K562 (cell line): Measurements from ENCODE around the gene C2orf42. TPM values are rescaled to one million over a fixed set of nuclear protein-coding genes. Genes with fewer than 3 reads are reported as not detected.
A peak's percentile ranks its signal among the peaks of the same experiment; 100 is the strongest.

Experiments
- BACH1 ChIP-seq: fragments of 200-800 bp; sonication (Bioruptor generic); IDR thresholded peaks from 2 replicates; pipeline ENCODE4 v1.6.1; 2016; ENCODE audit warnings: missing genetic modification characterization, missing compliant biosample characterization
- BDP1 ChIP-seq: IDR thresholded peaks from 3 replicates; pipeline ENCODE4 v1.6.1; 2011; ENCODE audit not compliant: insufficient read length, insufficient read depth
- HDAC2 ChIP-seq: fragments of 450-650 bp; IDR thresholded peaks from 2 replicates; pipeline ENCODE4 v1.6.1; 2016; ENCODE audit warnings: mild to moderate bottlenecking
- KDM2B ChIP-seq: fragments of 250-450 bp; sonication (Bioruptor Pico); IDR thresholded peaks from 2 replicates; pipeline ENCODE4 v1.8.0; 2021; ENCODE audit warnings: mild to moderate bottlenecking, moderate library complexity
- NBN ChIP-seq: fragments of 450-650 bp; IDR thresholded peaks from 2 replicates; pipeline ENCODE4 v1.6.1; 2016; ENCODE audit warnings: low read depth, mild to moderate bottlenecking
- NCOA2 ChIP-seq, 2 experiments: fragments of 450-650 bp; IDR thresholded peaks; 2 replicates each; pipeline ENCODE4 v1.6.1; 2018; ENCODE audit warnings: mild to moderate bottlenecking in 2 of 2, moderate library complexity in 1 of 2; ENCODE audit not compliant: partially characterized antibody in 2 of 2
- NCOR1 ChIP-seq: fragments of 450-650 bp; IDR thresholded peaks from 2 replicates; pipeline ENCODE4 v1.6.1; 2016; ENCODE audit warnings: mild to moderate bottlenecking, moderate library complexity
- OTX1 ChIP-seq: fragments of 450-650 bp; formaldehyde crosslinking; IDR thresholded peaks from 2 replicates; pipeline ENCODE4 v1.4.0; 2022; ENCODE audit warnings: mild to moderate bottlenecking
- RAD21 ChIP-seq, 2 experiments: fragments of 250-450 bp in 1 of 2; fragments of 450-650 bp in 1 of 2; sonication (Bioruptor Pico) in 1 of 2; formaldehyde crosslinking in 1 of 2; IDR thresholded peaks in 1 of 2; conservative IDR thresholded peaks in 1 of 2; 2 replicates each; pipeline versions ENCODE4 v1.4.0 to v1.8.0; 2020 to 2022; ENCODE audit warnings: mild to moderate bottlenecking in 2 of 2, moderate library complexity in 1 of 2
- TOE1 ChIP-seq, 2 experiments: fragments of 450-650 bp in 1 of 2; sonication (generic) in 1 of 2; formaldehyde crosslinking in 1 of 2; IDR thresholded peaks; 2 replicates each; pipeline versions ENCODE4 v1.7.1 to v1.8.0; 2016 to 2022; ENCODE audit warnings: borderline replicate concordance in 2 of 2, mild to moderate bottlenecking in 2 of 2, antibody characterized with exemption in 1 of 2, inconsistent platforms in 1 of 2, low read depth in 1 of 2, missing genetic modification reagents in 1 of 2, moderate library complexity in 1 of 2
- ZFP1 ChIP-seq: fragments of 450-650 bp; formaldehyde crosslinking; IDR thresholded peaks from 2 replicates; pipeline ENCODE4 v1.4.0; 2020; ENCODE audit warnings: mild to moderate bottlenecking, mixed read lengths
- ZNF436 ChIP-seq: fragments of 250-450, 450-650 bp; sonication (Bioruptor Pico); formaldehyde crosslinking; IDR thresholded peaks from 2 replicates; pipeline ENCODE4 v1.7.0; 2020; ENCODE audit warnings: mild to moderate bottlenecking
- polyA plus RNA-seq, 8 experiments: library from polyadenylated mRNA; depleted of rRNA in 4 of 8; stranded (reverse) in 5 of 8; unstranded in 3 of 8; fragments of >200 nt; fragmentation: Nextera tagmentation in 2 of 8; fragmentation: Illumina TruSeq in 1 of 8; extraction: Ambion mirVana in 2 of 8; extraction: Trizol in 1 of 8; gene quantifications; 2 replicates each; pipeline versions ENCODE4 v1.2.1 to v1.2.3, GENCODE V29; 2011 to 2014; ENCODE audit warnings: inconsistent platforms in 1 of 8, missing spikeins in 1 of 8
- total RNA-seq, 7 experiments: library from RNA; depleted of rRNA in 6 of 7; stranded (reverse); fragments of >200 nt in 6 of 7; fragmentation: Illumina TruSeq in 2 of 7; extraction: Trizol in 2 of 7; gene quantifications; 2 replicates each; pipeline versions ENCODE4 v1.2.1 to v1.2.3, GENCODE V29; 2011 to 2021; ENCODE audit warnings: low replicate concordance in 1 of 7
- TF ChIP-seq, protein P1 (sequence below): fragments of 250-450 bp; sonication (Bioruptor Pico); IDR thresholded peaks from 2 replicates; pipeline ENCODE4 v1.4.0; 2020; ENCODE audit warnings: mild to moderate bottlenecking, moderate library complexity
- TF ChIP-seq, protein P2 (sequence below): sonication (generic); formaldehyde crosslinking; IDR thresholded peaks from 2 replicates; pipeline ENCODE4 v1.8.0; 2023; ENCODE audit warnings: missing genetic modification reagents, mild to moderate bottlenecking, borderline replicate concordance
- TF ChIP-seq, protein P3 (sequence below), 2 experiments: fragments of 450-650 bp in 1 of 2; sonication (generic) in 1 of 2; formaldehyde crosslinking; conservative IDR thresholded peaks; 2 replicates each; pipeline versions ENCODE4 v1.4.0 to v1.8.1; 2020 to 2022; ENCODE audit warnings: mild to moderate bottlenecking in 1 of 2, missing genetic modification reagents in 1 of 2
- TF ChIP-seq, protein P4 (sequence below): fragments of 450-650 bp; IDR thresholded peaks from 2 replicates; pipeline ENCODE4 v1.6.1; 2016; ENCODE audit warnings: borderline replicate concordance

The C2orf42 gene
- total and polyA plus RNA-seq, 9 of the 15 experiments (the other 6 are each of a cell fraction or from before 2014, with no cell fraction given): 4.6 to 10.9 (median 7.5) TPM

DNA sequence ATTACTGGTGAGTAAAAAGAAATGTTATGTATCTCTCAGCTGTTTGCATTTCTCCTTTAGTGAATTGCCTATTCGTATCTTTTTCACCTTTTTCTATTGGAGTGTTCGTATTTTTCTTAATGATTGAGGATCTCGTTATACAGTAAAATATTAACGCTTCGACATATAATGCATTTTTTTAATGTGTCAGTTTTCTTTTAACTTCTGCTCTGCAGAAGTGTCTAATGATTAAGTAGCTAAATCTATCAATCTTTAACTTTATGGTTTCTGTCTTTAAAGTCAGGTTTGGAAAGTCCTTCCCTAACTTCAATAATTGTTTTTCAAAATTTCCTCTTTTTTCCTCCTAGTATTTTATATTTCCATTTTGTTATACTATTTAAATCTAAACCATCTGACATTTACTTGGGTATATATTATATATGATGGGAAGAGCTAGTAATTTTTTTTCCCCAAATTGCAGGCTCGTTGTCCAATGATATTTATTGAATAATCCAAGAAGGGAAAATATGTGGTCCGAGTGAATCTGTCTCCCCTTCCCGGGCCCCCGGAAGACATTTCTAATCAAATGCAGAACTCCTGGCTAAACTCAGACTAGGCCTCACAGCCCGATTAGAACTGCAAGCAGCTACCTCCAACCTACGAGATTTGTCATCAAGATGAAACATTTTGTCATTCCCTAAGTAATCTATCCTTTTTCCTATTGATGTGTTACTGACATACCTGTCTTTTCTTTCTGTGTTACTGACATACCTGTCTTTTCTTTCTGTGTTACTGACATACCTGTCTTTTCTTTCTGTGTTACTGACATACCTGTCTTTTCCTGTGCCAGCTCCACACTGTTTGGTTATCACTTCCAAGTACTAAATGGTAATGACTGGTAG, 86.3 kb downstream of the C2orf42 start (continued):
- TF ChIP-seq, protein P1, sequence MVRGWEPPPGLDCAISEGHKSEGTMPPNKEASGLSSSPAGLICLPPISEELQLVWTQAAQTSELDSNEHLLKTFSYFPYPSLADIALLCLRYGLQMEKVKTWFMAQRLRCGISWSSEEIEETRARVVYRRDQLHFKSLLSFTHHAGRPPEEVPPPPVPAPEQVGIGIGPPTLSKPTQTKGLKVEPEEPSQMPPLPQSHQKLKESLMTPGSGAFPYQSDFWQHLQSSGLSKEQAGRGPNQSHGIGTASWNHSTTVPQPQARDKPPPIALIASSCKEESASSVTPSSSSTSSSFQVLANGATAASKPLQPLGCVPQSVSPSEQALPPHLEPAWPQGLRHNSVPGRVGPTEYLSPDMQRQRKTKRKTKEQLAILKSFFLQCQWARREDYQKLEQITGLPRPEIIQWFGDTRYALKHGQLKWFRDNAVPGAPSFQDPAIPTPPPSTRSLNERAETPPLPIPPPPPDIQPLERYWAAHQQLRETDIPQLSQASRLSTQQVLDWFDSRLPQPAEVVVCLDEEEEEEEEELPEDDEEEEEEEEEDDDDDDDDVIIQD (CRISPR knock-in tag): no peak
- TF ChIP-seq, protein P2, sequence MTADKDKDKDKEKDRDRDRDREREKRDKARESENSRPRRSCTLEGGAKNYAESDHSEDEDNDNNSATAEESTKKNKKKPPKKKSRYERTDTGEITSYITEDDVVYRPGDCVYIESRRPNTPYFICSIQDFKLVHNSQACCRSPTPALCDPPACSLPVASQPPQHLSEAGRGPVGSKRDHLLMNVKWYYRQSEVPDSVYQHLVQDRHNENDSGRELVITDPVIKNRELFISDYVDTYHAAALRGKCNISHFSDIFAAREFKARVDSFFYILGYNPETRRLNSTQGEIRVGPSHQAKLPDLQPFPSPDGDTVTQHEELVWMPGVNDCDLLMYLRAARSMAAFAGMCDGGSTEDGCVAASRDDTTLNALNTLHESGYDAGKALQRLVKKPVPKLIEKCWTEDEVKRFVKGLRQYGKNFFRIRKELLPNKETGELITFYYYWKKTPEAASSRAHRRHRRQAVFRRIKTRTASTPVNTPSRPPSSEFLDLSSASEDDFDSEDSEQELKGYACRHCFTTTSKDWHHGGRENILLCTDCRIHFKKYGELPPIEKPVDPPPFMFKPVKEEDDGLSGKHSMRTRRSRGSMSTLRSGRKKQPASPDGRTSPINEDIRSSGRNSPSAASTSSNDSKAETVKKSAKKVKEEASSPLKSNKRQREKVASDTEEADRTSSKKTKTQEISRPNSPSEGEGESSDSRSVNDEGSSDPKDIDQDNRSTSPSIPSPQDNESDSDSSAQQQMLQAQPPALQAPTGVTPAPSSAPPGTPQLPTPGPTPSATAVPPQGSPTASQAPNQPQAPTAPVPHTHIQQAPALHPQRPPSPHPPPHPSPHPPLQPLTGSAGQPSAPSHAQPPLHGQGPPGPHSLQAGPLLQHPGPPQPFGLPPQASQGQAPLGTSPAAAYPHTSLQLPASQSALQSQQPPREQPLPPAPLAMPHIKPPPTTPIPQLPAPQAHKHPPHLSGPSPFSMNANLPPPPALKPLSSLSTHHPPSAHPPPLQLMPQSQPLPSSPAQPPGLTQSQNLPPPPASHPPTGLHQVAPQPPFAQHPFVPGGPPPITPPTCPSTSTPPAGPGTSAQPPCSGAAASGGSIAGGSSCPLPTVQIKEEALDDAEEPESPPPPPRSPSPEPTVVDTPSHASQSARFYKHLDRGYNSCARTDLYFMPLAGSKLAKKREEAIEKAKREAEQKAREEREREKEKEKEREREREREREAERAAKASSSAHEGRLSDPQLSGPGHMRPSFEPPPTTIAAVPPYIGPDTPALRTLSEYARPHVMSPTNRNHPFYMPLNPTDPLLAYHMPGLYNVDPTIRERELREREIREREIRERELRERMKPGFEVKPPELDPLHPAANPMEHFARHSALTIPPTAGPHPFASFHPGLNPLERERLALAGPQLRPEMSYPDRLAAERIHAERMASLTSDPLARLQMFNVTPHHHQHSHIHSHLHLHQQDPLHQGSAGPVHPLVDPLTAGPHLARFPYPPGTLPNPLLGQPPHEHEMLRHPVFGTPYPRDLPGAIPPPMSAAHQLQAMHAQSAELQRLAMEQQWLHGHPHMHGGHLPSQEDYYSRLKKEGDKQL (CRISPR knock-in tag): no peak
- TF ChIP-seq HDAC2 (peak; percentile 80), KDM2B (CRISPR knock-in tag) (no peak), RAD21 (CRISPR knock-in tag; conservative IDR thresholded peaks at IDR 0.05 in 1 of 2, IDR thresholded peaks at IDR 0.05 in 1 of 2) (peak in 1 of 2 experiments; percentile 23; a peak in 3 of 4 replicates), ZFP1 (CRISPR knock-in tag) (no peak), OTX1 (CRISPR knock-in tag) (0 out of 2 replicates have a peak, but pooled peaks have one; percentile 45), NCOR1 (0 out of 2 replicates have a peak, but pooled peaks have one; percentile 35), BACH1 (tag) (peak; percentile 67; the same call in 1 of the 2 replicates), BDP1 (no peak), TOE1 (IDR thresholded peaks at IDR 0.05; ENCODE audit: borderline replicate concordance) (peak; percentile 90), TOE1 (CRISPR knock-in tag; IDR thresholded peaks at IDR 0.05; ENCODE audit: borderline replicate concordance, low read depth) (no peak), ZNF436 (CRISPR knock-in tag) (no peak), NBN (peak; percentile 87), NCOA2 (IDR thresholded peaks at IDR 0.05; ENCODE audit: partially characterized antibody in 2 of 2) (peak in 1 of 2 experiments; percentile 45)
- TF ChIP-seq, protein P3, sequence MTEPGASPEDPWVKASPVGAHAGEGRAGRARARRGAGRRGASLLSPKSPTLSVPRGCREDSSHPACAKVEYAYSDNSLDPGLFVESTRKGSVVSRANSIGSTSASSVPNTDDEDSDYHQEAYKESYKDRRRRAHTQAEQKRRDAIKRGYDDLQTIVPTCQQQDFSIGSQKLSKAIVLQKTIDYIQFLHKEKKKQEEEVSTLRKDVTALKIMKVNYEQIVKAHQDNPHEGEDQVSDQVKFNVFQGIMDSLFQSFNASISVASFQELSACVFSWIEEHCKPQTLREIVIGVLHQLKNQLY (CRISPR knock-in tag; conservative IDR thresholded peaks at IDR 0.05): no peak
- TF ChIP-seq, protein P4, sequence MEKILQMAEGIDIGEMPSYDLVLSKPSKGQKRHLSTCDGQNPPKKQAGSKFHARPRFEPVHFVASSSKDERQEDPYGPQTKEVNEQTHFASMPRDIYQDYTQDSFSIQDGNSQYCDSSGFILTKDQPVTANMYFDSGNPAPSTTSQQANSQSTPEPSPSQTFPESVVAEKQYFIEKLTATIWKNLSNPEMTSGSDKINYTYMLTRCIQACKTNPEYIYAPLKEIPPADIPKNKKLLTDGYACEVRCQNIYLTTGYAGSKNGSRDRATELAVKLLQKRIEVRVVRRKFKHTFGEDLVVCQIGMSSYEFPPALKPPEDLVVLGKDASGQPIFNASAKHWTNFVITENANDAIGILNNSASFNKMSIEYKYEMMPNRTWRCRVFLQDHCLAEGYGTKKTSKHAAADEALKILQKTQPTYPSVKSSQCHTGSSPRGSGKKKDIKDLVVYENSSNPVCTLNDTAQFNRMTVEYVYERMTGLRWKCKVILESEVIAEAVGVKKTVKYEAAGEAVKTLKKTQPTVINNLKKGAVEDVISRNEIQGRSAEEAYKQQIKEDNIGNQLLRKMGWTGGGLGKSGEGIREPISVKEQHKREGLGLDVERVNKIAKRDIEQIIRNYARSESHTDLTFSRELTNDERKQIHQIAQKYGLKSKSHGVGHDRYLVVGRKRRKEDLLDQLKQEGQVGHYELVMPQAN: 0 out of 2 replicates have a peak, but pooled peaks have one; percentile 38
